RWPE1 (cell line): ENCODE data around the gene AGAP1.

ENCODE experiments used
- CTCF ChIA-PET: fragments of 350-600 bp; sonication (Branson Sonifier 250); formaldehyde crosslinking; extraction: SDS; loops from one replicate; lab custom pipeline; 2021; lab: Yijun Ruan, JAX
- POLR2A ChIA-PET: fragments of 400-600 bp; formaldehyde crosslinking; extraction: SDS; loops from one replicate; lab custom pipeline; 2020; ENCODE audit warnings: antibody characterized with exemption; ENCODE audit not compliant: low non-redundant PET; lab: Yijun Ruan, JAX
- DNase-seq: peaks from one replicate; pipeline ENCODE4 v3.0.0; 2012; ENCODE audit warnings: low spot score
- H3K27ac ChIP-seq: fragments of 450-650 bp; 2 replicates; pipeline ENCODE4 v1.5.1; 2017
- CTCF ChIP-seq: fragments of 450-650 bp; conservative IDR thresholded peaks from 2 replicates; pipeline ENCODE4 v1.5.1; 2017; ENCODE audit warnings: low read depth, mild to moderate bottlenecking

Gene AGAP1

GRCh38 chr2:235639885-235640284, 146.0 kb downstream of the AGAP1 start:
- TF ChIP-seq CTCF = no peak
- no peak overlapping the region for H3K27ac ChIP-seq
- POLR2A ChIA-PET = no interaction called here
- CTCF ChIA-PET = interaction anchor here (0.7 kb wide), 1 partner anchor 18 kb away, joined by 3 read pairs; no protein-coding TSS in a partner anchor
- no peak for DNase-seq

GRCh38 chr2:235640377-235640776, 146.5 kb downstream of the AGAP1 start:
- ChIA-PET POLR2A (no interaction called here), CTCF (no interaction called here)
- DNase-seq = no peak
- H3K27ac ChIP-seq = no peak overlapping the region
- no peak for TF ChIP-seq CTCF

- CTCF ChIA-PET = no interaction called here
Observed at GRCh38 chr2:235640926-235641723, 147.3 kb downstream of the AGAP1 start.

GRCh38 chr2:235641956-235642355, 148.1 kb downstream of the AGAP1 start:
- TF ChIP-seq CTCF = no peak
- peak overlapping the region; percentile 46 for H3K27ac ChIP-seq
- CTCF ChIA-PET = no interaction called here
- no peak for DNase-seq
- POLR2A ChIA-PET = interaction anchor here (0.5 kb wide), 1 partner anchor 15 kb away, joined by 8 read pairs; no protein-coding TSS in a partner anchor

More at GRCh38 chr2:235640926-235641723, 147.3 kb downstream of the AGAP1 start:
- no peak for DNase-seq
- TF ChIP-seq CTCF = no peak
- no peak overlapping the region for H3K27ac ChIP-seq
- POLR2A ChIA-PET = no interaction called here

GRCh38 chr2:235642446-235643098, 148.7 kb downstream of the AGAP1 start:
- CTCF ChIA-PET = interaction anchor here (0.7 kb wide), 1 partner anchor 1060 kb away, joined by 3 read pairs; no protein-coding TSS in a partner anchor
- DNase-seq = peak; percentile 7
- POLR2A ChIA-PET = interaction anchor here (0.5 kb wide), 1 partner anchor 15 kb away, joined by 8 read pairs; no protein-coding TSS in a partner anchor
- TF ChIP-seq CTCF = no peak
- H3K27ac ChIP-seq = peak overlapping the region; percentile 46

- ChIA-PET POLR2A (no interaction called here), CTCF (interaction anchor here (0.8 kb wide), 1 partner anchor 67 kb away, joined by 3 read pairs; no protein-coding TSS in a partner anchor)
- H3K27ac ChIP-seq = no peak overlapping the region
- no peak for TF ChIP-seq CTCF
- DNase-seq = no peak
Observed at GRCh38 chr2:235643680-235644511, 150.1 kb downstream of the AGAP1 start.
